Right ventricle myocardium superior (tissue), 1 donor: ENCODE data around the gene CNOT6L. TPM values are rescaled to one million over a fixed set of nuclear protein-coding genes. Genes with fewer than 3 reads are reported as not detected.
A peak's percentile ranks its signal among the peaks of the same experiment; 100 is the strongest.
"Not testable (repeated sequence)": the region's sequence is repeated elsewhere in the genome, so short reads cannot be mapped to it uniquely, and the experiment has no call there.

Experiments used
- ATAC-seq: fragments of 200-7000 bp; cut with Tn5 transposase; one replicate; pipeline ENCODE4 v1.9.1; 2020; ENCODE audit warnings: mild to moderate bottlenecking; ENCODE audit not compliant: poor library complexity
- DNase-seq: peaks from one replicate; pipeline ENCODE4 v3.0.0-alpha.2; 2020
- intact Hi-C: fragments of 100-400 bp; cut with DNase I; formaldehyde crosslinking; loops from one replicate; pipeline ENCODE4 v1.11.2; 2022
- total RNA-seq: library from RNA; stranded (reverse); fragmentation: NEBNext Ultra II Directional; extraction: Animal tissue kit (Norgen Biotek cat#: 25700); gene quantifications from one replicate; pipeline ENCODE4 v1.2.1, GENCODE V29; 2021
- donor health status: DM: no; HTN: yes; CAD: no; lungs with severe emphysema.

Gene CNOT6L
- total RNA-seq, 1 donor from 2014 or later: 19.3 TPM

DNA sequence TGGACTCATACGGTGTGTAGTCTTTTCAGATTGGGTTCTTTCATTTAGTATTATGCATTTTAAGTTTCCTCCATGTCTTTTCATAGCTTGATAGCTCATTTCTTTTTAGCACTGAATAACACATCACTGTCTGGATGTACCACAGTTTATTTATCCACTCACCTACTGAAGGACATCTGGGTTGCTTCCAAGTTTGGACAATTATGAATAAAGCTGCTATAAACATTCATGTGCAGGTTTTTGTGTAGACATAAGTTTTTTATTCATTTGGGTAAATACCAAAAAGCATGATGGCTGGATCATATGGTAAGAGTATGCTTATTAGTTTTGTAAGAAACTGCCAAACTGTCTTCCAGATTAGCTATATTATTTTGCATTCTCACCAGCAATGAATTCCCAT is 29.0 kb downstream of the CNOT6L start:
- DNase-seq: no peak
- intact Hi-C loops: no loop called here
- no peak for ATAC-seq

DNA sequence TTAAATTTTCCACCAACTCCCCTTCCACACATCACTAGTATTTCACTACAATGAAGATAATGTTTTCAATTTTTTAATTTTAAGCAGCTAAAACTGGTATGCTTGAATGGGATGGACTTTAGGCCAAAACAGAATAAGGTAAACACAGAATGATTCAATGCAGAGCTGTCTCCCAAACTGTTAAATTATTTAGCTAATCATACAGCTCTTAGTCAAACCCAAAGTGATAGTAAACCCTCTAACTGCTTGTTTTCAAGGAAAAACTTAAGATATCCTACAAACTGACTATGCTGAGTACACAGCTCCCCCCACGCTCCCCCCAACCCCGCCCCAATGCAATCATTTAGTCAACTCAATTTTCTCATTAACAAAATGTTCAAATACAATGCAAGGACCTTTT is 30.2 kb downstream of the CNOT6L start:
- ATAC-seq (no peak), DNase-seq (no peak)
- intact Hi-C loops: no loop called here

DNA sequence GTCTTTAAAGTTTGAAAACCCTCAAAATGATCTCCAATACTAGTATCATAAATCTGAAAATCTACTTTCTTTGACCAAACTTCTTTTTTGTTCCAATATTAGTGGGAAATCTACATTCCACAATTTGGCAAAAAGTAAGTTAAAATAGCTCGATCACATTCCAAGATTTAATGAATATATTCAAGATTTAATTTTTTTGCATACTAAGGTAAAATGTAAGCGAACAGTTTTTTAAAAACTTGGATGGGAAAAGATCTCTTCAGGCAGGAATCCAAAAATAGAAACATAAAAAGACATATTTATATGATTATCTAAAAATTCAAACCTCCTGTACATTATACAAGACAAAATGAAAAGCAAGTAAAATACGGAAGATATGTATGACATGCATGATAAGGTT is 31.2 kb downstream of the CNOT6L start:
- intact Hi-C loops: no loop called here
- ATAC-seq: no peak
- no peak for DNase-seq

DNA sequence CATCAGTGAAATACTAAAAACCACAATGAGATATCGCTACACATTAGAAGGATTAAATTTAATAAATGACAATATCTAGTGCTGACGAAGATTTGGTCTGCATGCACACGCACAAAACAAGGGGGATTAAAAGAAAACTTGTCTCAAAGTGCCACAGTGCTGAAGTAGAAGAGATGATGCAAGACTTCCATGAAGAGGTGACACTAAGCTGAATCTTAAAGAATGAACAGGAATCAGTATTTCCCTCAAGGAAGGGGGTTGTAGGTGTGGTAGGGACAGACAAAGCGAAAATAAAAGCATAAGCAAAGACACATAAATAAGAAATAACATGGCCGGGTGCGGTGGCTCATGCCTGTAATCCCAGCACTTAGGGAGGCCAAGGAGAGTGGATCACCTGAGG is 33.5 kb downstream of the CNOT6L start:
- no peak for DNase-seq
- ATAC-seq: no peak
- intact Hi-C loops: no loop called here

DNA sequence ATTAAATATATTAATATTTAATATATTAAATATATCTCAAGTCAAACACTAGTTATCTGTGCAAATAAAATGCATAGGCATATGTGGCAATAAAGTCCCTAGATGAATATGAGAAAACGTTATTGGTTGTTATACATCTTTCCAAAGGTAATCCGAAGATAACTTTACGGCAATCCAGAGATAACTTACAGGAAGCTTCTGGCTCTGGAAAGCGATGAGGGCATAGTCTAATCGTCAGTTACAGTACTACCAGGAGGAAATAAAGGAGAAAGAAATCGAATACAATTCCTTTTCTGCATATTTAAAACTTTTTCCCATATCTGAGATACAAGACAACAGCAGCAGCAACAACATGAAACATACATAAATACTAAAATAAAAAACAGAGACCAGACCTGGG is 35.3 kb downstream of the CNOT6L start:
- intact Hi-C loops: no loop called here
- DNase-seq: no peak
- ATAC-seq: no peak

DNA sequence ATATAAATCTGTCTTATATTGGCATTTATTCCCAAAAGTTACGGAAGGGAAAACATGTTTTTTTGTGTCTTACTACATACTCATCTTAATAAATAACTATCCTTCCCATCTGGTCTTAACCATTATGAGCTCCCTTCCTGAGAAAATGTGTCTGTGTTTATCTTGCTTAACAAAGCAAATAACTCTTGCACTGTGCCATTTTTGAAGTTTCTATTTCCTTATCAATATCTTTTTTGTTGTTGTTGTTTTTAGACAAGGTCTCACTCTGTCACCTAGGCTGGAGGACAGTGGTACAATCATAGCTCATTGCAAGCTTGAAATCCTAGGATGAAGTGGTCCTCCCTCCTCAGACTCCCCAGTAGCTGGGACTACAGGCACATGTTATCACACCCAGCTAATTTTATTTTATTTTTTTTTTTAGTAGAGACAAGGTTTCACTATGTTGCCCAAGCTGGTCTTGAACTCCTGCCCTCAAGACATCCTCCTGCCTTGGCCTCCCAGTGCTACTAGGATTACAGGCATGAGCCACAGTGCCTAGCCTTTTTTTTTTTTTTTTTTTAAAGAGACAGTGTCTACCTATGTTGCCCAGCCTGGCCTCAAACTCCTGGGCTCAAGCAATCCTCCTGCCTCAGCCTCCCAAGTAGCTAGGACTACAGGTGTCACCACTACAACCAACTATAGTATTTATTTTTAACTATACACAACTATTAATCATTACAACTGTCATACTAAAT is 36.9 kb downstream of the CNOT6L start:
- intact Hi-C loops: no loop called here

DNA sequence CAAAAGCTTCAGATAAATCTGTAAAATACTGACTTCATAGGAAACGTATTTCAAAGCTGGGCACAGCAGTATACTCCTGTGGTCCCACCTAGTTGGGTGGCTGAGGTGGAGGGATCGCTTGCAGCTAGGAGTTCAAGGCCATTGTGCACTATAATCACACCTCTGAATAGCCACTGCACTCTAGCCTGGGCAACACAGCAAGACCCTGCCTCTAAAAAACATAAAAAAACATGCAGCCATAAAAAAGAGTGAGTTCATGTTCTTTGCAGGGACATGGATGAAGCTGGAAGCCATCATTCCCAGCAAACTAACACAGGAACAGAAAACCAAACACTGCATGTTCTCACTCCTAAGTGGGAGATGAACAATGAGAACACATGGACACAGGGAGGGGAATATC is 38.4 kb downstream of the CNOT6L start:
- intact Hi-C loops, ATAC-seq: not testable (repeated sequence)

More for the DNA sequence above, 36.9 kb downstream of the CNOT6L start:
- DNase-seq (no peak), ATAC-seq (no peak)

DNA sequence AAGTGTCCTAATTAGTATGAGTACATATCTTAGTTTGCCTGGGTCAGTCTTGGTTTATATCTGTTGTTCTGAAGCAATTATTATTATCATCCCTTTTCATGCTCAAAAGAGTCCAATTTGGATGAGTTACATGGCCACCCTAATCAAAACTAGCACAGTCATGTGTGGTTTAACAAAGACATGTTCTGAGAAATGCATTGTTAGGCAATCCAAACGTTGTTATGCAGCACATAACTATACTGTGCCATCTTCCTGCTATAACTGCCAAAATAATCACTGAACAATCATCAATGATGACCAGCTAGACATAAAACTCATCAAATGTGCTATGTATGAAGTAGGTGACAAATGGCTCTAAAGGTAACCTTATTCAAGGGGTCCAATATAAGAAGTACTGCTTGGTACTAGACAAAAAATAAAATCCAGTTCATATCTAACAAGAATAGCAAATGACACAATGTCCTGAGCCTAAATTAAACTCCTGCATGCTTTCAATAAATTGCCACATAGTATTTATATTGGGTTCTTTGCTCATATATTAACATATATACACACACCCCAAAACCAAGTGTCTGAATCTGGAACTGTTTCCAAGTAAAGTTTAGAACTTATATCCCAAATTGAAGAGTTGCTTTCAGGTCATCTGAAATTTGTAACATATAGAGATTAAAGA is 41.9 kb downstream of the CNOT6L start:
- intact Hi-C loops: no loop called here
- DNase-seq: no peak
- peak; percentile 49 for ATAC-seq

More for the DNA sequence above, 38.4 kb downstream of the CNOT6L start:
- not testable (repeated sequence) for DNase-seq

DNA sequence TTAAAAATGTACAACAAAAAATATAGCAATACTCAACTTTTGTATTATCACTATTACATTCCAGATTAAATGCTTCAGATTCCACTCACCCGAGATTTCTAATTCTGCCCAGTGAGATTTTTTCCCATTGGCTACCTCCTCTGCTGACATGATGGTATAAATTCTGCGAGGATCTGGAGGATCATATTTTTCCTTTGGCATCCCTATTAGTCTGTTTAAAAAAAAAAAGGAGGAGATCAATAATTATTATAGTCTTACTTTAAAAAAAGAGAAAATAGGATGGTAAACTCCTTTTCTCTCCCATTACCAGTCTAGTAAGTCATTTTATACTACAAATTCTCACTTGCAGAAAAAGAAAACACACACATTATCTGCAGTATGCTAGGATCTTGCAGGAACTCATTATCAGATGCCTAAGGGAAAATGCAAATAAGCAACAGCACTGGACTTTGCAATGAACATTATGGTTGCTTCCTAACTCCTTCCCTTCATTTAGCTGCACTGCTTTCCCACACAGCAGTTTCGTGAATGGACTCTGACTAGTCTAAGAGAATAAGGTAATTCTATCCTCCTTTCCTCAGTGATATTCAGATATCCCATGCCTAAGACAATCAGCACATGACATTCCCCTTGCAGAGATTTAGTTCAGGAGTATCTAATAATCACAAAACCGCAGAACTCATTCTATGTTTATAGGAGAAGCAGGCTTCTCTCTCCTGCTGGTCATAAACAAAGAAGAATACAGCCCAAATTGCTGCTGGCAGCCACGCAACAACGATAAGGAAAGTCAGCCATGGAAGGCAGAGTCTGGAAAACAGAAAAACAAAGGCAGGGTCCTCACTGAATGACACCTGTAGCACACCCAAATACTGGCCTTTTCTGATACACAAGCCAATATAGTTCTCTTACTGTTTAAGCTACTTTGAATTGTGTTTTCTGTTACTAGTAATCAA is 42.7 kb downstream of the CNOT6L start:
- no peak for ATAC-seq
- intact Hi-C loops: no loop called here

DNA sequence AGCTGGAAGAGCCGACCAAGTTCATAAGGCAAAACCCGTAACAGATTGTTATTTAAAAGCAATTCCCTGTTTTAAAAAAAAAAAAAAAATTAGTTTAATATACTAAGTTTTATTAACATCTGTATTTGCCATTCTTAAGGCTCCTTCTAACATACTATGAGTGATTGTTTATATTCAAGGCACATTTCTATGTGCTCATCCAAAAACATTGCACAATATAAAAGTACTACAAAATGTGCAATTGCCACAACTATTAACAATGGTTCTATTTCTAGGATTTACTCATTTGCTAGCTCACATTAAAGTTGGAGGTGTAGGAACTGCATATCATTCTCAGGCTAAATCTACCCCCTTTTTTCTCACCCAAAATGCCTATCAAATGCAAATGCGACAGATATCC is 46.1 kb downstream of the CNOT6L start:
- intact Hi-C loops: no loop called here
- DNase-seq: no peak
- no peak for ATAC-seq

More for the DNA sequence above, 42.7 kb downstream of the CNOT6L start:
- no peak for DNase-seq

DNA sequence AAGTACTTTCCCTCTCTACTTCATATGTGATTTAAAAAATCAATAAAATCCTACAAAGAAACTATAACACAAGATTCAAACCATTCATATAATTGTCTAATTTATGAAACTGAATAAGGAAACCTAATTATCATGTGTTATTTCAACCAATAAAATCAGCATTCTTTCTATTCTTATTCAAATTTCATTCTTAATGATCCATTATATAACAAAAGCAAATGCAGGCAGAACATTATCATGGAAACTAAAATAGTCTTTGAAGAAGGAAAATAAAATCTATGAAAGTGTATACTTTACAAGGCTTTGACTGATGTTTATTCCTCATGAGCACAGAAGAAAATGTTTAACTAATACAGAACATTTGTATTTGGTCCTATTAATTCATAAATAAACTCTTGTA is 47.6 kb downstream of the CNOT6L start:
- ATAC-seq (no peak), DNase-seq (no peak)
- intact Hi-C loops: no loop called here

DNA sequence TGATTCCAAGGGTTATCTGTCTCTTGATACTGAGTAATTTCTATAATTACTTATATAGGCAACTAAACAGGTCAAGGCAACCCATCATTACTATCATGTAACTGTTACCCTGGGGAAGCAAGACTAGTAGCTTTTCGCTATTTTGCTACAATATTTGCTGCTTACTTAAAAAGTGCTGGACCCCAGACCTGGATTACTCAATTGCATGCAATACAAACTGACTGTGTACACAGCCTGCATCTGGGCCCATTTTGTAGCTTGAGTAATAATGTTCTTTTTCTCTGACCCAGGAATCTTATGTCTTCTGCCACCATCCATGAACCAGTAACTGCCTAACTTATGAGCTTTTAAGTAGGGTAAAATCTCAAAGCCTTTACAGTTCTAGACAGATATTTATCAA is 53.4 kb downstream of the CNOT6L start:
- DNase-seq (no peak), ATAC-seq (no peak)
- intact Hi-C loops: no loop called here

DNA sequence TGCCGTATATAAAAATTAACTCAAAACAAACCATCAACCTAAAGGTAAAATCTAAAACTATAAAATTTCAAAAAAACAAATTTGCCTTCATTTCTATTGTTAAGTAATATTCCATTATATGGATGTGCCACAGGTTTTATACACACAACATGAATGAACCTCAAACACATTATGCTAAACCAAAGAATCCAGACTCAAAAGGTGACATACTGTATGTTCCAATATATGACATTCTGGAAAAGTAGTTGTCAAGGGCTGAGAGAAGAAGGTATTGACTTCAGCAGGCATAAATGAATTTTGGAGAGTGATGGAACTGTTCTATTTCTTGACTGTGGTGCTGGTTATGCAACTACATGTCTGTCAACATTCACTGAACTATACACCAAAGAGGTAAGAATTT is 56.6 kb downstream of the CNOT6L start:
- no peak for ATAC-seq
- no peak for DNase-seq
- intact Hi-C loops: no loop called here

DNA sequence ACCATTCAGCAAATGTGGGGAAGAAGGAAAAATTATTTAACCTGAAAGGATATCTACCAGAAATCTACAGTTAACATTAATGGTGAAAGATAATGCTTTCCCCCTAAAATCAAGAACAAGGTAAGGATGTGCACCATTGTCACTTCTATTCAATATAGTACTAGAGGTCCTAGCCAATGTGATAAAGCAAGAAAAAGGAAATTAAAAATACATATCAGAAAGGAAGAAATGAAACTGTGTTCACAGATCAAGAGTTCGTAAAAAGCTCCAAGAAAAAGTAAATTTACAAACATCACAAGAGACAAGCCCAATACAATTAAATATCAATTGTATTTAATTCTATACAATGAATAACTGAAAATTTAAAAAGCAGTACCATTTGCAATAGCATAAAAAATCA is 57.6 kb downstream of the CNOT6L start:
- no peak for ATAC-seq
- intact Hi-C loops: no loop called here
- no peak for DNase-seq

DNA sequence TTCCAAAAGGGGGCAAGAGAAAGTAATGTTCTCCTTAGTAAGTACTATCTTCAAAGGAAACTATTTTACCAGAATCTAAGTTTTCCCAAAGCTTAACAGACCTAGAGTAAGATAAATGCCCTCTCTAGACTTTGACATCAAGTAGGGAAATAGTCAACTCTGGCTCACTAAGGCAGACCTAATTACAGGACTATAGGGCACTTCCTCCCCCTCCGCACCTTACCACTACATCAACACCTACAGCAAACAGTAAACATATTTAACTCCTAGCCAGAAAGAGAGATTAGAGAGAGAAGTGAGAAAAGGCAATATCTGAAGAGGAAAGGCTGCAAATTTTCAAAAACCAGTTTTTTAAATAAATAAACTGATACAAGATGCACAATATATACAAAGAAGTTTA is 60.4 kb downstream of the CNOT6L start:
- intact Hi-C loops: no loop called here
- DNase-seq (no peak), ATAC-seq (no peak)

DNA sequence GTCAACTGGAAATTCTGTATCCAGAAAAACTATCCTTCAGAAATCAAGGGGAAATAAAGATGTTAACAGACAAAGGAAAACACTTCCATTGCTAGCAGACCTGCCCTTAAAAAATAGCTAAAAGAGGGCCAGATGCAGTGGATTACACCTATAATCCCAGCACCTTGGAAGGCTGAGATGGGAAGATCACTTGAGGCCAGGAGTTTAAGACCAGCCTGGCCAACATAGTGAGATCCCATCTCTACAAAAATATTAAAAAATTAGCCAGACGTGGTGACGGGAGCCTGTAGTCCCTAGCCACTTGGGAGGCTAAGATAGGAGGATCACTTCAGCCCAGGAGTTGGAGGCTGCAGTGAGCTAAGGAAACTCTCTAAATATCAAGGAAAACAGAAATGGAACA is 67.4 kb downstream of the CNOT6L start:
- DNase-seq (no peak), ATAC-seq (no peak)
- intact Hi-C loops: no loop called here

DNA sequence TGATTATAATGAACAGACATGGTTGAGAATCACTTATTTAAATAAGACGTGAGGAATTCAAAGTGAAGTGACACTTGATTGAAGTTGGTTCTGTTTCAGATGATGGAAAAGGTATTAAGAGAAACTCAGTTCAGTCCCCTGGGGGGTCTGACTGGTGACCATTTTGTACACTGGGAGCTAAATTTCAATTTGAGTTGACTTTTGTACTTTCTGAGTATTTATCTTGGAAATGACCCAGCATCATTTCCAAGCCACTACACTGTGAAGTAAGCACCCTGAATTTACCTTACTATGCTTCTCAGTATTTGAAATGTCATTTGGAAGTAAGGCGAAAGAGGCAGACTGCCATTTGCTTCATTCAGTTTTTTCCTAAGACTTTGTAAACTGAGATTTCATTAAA is 73.4 kb downstream of the CNOT6L start:
- intact Hi-C loops: no loop called here
- no peak for ATAC-seq
- DNase-seq: no peak

DNA sequence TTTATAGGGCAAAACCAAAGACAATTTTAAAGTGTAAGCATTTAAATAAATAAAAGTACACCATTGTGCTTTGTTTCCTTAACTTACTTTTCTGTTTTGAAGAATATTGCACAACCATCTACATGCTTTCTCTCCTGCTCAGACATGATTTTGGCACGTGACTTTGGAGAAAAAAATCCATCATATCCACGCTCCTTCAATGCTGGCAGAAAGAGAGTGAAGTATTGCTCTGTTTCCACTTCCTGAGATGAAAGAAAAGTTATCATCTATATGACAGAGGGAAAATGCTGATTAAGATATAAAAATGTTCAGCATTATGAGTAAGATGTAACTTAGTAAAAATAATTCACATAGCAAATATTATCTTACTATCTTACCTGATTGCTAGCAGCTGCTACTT is 77.1 kb downstream of the CNOT6L start:
- no peak for DNase-seq
- intact Hi-C loops: no loop called here
- ATAC-seq: no peak

DNA sequence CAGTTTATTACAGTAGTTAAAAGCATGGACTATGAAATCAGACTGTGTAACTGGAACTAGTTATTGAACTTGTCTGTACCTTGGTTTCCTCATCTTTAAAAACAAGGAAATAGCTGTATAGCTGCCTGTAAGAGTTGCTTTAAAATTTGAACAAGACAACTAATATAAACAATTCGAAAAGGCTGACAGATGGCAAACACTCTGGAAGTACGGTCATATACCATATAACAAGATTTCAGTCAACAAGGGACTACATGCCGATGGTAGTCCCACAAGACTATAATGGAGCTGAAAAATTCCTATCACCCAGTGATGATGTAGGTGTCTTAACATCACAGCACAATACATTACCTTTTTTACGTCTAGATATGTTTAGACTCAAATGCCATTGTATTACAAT is 78.7 kb downstream of the CNOT6L start:
- no peak for ATAC-seq
- intact Hi-C loops: no loop called here
- no peak for DNase-seq

DNA sequence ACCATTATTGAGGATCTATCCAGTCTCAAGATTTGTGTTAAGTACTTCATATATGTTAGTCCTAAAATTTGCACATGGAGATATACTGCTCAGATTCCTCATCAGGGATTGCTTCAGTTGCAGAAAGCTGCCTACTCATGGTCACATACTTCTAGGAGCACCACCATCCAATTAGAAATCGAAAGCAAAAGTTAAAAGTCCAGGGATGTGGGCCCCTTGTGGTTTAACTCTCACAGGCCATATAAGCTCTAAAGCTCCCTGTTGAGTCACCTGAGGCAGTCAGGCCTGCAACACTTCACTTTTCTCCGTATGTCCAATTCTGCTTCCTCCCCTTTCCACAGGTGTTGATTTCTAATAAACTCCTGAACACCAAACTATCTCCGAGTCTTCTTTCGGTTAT is 84.2 kb downstream of the CNOT6L start:
- intact Hi-C loops: no loop called here
- ATAC-seq (no peak), DNase-seq (no peak)
